Stimulated activated CD4-positive, alpha-beta T cell treated with anti-CD3 and anti-CD28 coated beads, Interleukin-12 subunit alpha, Interleukin-12 subunit beta, amount 100 ng/mL, for 4 hours (primary cell): ENCODE results near the gene BIRC3.

ENCODE experiments used
- DNase-seq: peaks from one replicate; pipeline ENCODE4 v3.0.0-alpha.2; 2020

The BIRC3 gene

DNA sequence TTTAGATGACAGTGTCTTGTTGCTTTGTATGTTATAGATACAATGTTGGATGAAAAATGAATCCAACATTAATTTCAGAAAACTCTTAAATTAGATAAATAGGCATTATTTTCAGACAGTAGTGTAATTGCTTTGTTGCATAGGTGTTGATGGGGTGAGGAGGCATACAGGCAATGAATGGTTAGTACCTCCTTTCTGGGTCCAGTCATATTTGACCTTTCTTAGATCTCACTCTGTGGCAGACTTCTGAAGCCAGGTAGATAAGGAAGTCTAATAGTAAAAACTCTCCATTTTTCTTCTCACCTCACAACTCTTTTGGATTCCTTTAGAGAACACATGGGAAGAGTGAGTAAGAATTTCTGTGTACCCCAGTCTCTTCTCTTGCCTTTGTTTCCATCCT lies 61.5 kb downstream of the BIRC3 start:
- DNase-seq, result no peak

DNA sequence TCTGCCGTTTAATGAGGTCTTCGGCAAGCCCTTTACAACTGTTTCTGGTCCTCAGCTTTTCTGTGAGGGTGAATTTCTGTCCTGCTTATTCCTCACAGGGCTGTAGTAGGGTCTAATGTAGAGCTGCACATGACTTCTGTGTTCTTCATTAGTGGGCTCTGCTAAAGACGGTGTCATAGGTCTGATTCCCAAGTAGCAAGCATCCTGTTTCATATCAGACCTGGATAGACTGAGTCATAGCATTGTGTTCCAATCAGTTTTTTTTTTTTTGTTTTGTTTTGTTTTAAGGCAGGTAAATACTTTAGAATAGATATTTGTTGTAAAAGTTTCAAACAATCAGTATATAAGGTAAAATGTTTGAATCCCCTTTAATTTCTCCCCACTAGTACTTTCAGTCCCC lies 65.1 kb downstream of the BIRC3 start:
- DNase-seq, result no peak

DNA sequence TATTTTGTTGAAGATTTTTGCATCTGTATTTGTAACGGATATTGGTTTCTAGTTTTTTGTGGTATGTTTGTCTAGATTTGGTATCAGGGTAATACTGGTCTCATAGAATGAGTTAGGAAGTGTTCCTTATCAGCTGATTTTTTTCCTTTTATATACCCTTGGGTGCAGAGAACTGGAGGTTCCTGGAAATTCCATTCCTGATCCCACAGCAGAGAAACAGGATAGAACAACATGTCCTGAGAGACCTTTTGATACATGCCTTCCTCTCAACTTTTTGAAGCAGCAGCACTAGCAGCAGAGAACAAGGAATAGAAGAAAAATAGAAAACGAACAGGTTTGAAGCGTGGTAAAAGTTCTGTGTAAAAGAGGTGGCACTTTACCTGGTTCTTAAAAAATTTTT lies 66.6 kb downstream of the BIRC3 start:
- DNase-seq, result no peak

DNA sequence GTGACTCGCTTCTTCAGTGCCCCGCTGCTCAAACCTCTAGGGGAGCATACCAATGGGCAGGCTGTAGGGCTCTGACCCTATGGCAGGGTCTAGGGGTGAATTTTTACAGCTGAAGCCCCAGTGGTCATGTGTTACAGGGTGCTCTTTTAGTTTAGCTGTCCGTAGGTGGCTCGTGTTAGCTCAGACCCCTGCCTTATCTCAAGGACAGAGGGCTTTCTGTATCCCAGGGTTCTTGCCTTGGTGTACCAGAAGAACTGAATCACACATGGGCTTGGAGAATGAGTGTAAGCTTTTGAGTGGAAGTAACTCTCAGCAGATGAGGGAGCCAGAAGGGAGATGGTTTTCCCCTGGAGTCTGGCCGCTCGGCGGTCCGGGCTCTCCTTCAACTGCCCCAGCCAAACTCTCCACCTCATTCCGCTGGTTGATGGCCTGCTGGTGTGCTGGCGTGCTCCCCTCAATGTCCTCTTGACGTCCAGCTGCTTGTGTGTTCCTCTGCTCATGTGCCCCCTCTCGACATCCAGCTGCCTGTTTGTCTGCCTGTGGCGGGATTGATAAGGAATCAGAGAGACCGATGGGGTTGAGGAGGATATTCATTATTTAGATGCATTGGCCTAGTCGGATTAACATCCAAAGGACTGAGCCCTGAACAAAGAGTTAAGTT lies 67.3 kb downstream of the BIRC3 start:
- no peak for DNase-seq

DNA sequence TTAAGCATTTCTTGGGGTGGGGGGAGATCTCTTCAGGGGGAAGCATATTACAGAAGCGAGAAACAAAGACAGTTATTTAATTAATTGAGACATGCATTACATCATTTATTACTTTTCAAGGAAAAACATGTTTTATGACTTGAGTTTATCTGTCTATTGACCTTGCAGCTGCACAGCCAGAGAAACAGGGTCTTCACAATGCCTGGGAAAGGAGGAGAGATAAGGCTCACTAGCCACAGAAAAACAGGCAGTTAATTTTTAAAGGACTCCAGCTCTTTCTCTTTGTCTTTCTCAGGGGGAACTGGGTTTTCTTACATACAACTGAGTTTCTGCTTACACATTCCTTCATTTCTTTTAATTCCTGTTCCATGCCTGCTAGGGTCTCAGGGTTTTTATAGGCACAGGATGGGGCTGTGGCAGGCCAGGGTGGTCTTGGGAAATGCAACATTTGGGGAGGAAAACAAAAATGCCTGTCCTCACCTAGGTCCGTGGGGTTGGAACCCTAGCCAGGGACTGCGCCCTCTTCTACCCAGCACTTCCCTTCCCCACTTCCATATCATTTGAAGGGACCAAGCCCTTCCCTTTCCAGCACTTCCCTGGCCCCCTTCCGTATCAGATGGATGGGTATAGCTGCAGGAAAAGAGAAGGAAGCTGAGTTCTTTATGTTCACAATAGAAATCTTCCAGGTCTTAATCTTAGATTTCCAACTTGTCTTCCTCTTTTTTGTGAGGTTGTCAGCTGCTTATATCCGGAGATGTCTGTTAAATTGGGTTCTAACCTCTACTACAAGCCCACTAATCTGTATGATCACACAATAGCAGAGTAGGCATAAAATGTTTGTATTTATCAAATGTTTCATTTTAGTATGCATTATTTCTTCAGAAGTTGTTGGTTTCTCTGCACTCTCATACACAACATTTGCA lies 68.1 kb downstream of the BIRC3 start:
- no peak for DNase-seq

DNA sequence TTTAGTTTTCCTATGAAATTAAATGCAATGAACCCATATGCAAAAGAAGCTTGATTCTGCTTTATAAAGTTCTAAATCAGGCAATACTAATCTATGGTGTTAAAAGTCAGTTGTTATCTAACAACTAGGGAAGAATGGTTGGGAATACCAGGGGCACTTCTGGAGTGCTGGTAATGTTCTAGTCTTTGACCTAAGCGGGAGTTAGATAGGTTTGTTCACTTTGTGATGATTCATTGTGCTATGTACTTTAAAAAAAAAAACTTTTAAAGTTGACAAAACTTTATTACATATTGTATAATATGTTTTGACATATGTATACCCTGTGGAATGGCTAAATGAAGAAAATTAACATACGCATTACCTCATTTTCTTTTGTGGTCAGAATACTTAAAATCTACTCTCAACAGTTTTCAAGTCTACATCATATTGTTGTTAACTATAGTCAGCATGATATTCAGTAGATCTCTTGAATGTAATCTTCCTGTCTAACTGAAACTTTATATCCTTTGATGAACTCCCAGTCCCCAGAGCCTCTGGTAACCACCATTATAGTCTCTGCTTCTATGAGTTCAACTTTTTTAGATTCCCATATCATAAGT lies 69.0 kb downstream of the BIRC3 start:
- DNase-seq, result no peak

DNA sequence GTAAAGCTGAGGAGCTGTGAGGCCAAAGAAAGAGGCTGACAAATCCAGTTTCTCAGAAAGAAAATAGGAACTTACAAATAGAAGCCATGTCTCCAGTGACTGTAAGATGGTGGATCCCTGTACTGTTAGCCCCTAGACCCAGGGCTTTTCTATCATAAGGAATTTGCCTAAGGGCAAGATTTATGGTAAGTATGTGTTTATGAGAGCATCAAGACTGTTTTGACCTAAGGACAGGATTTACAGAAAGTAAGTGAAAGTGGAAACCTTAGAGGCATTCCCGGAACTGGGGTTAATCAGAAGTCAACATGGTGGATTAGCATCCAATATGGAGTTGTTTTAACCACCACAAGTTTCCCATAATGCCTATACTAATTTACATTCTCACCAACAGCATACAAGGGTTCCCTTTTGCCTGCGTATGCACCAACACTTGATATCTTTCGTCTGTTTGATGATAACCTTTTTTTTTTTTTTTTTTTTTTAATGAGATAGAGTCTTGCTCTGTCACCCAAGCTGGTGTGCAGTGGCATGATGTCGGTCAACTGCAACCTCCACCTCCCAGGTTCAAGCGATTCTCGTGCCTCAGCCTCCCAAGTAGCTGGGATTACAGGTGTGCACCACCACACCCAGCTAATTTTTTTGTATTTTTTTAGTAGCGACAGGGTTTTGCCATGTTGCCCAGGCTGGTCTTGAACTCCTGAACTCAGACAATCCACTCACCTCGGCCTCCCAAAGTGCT lies 69.9 kb downstream of the BIRC3 start:
- DNase-seq, result no peak
